H1 (cell line): ENCODE data around the gene UQCC5. TPM values are rescaled to one million over a fixed set of nuclear protein-coding genes. Genes with fewer than 3 reads are reported as not detected.

Experiments used
- CTCF ChIA-PET: fragments of 300-600 bp; sonication (Branson Sonifier 250); formaldehyde crosslinking; loops from one replicate; lab custom pipeline; 2021; ENCODE audit not compliant: partially characterized antibody; lab: Charles Lee
- POLR2A ChIA-PET: fragments of 300-600 bp; sonication (Branson Sonifier 250); formaldehyde crosslinking; loops from one replicate; lab custom pipeline; 2021; ENCODE audit warnings: inconsistent platforms; ENCODE audit not compliant: partially characterized antibody; lab: Charles Lee
- DNase-seq, 2 experiments: peaks; one replicate each; pipeline versions ENCODE4 v3.0.0 to v3.0.0-alpha.2; 2010 to 2022; ENCODE audit warnings: low spot score in 2 of 2, low read depth in 1 of 2, mixed read lengths in 1 of 2
- FAIRE-seq: peaks from 2 replicates; lab custom pipeline; 2011; peaks lifted over from hg19 to GRCh38; lab: Jason Lieb, UNC
- H2AFZ ChIP-seq: 2 replicates; pipeline ENCODE4 v1.8.1; 2012; ENCODE audit warnings: low read length, inconsistent platforms
- H2AK5ac ChIP-seq: 2 replicates; pipeline ENCODE4 v1.6.1; 2013; ENCODE audit warnings: low read depth, low read length
- H2BK120ac ChIP-seq: replicated peaks from 2 replicates; pipeline ENCODE3; 2013; ENCODE audit warnings: low read depth, low read length, inconsistent platforms
- H2BK12ac ChIP-seq: 2 replicates; pipeline ENCODE4 v1.6.1; 2013; ENCODE audit warnings: low read depth, low read length
- H2BK15ac ChIP-seq: 2 replicates; pipeline ENCODE4 v1.6.1; 2013; ENCODE audit warnings: low read length
- H2BK20ac ChIP-seq: 2 replicates; pipeline ENCODE4 v1.6.1; 2013; ENCODE audit warnings: low read length
- H2BK5ac ChIP-seq: 2 replicates; pipeline ENCODE4 v1.6.1; 2013; ENCODE audit warnings: low read depth, low read length
- H3K14ac ChIP-seq: 2 replicates; pipeline ENCODE4 v1.6.1; 2013; ENCODE audit warnings: inconsistent platforms; ENCODE audit not compliant: insufficient read length
- H3K18ac ChIP-seq: 2 replicates; pipeline ENCODE4 v1.6.1; 2013; ENCODE audit warnings: low read length; ENCODE audit errors: extremely low read depth
- H3K23ac ChIP-seq: 2 replicates; pipeline ENCODE4 v1.6.1; 2013; ENCODE audit warnings: inconsistent platforms; ENCODE audit not compliant: insufficient read length
- H3K23me2 ChIP-seq: 2 replicates; pipeline ENCODE4 v1.6.1; 2013; ENCODE audit warnings: low read depth, low read length
- H3K27ac ChIP-seq: 2 replicates; pipeline ENCODE4 v1.6.1; 2011; ENCODE audit warnings: low read depth, low read length, inconsistent platforms
- H3K27me3 ChIP-seq, 4 experiments: replicated peaks in 1 of 4; 1 replicate in 1 of 4; 2 replicates in 3 of 4; pipeline versions ENCODE4 v1.6.1 to v1.8.1; 2011 to 2013; ENCODE audit warnings: low read length in 3 of 4, mild to moderate bottlenecking in 3 of 4, inconsistent platforms in 2 of 4, mixed read lengths in 2 of 4, moderate library complexity in 1 of 4; ENCODE audit not compliant: control insufficient read depth in 3 of 4, insufficient read depth in 3 of 4; ENCODE audit errors: extremely low read depth in 1 of 4
- H3K36me3 ChIP-seq, 4 experiments: 2 replicates each; pipeline versions ENCODE4 v1.6.1 to v1.8.1; 2011 to 2013; ENCODE audit warnings: mild to moderate bottlenecking in 4 of 4, low read length in 3 of 4, moderate library complexity in 2 of 4, control low read depth in 1 of 4, inconsistent platforms in 1 of 4; ENCODE audit not compliant: insufficient read depth in 4 of 4, control insufficient read depth in 2 of 4
- H3K4ac ChIP-seq: replicated peaks from 2 replicates; pipeline ENCODE3; 2013; ENCODE audit warnings: low read length, low read depth, mixed read lengths, inconsistent platforms; ENCODE audit not compliant: insufficient read length
- H3K4me1 ChIP-seq, 4 experiments: replicated peaks in 1 of 4; 1 replicate in 1 of 4; 2 replicates in 3 of 4; pipeline versions ENCODE4 v1.6.1 to v1.8.1; 2011 to 2013; ENCODE audit warnings: low read length in 3 of 4, inconsistent platforms in 2 of 4, mixed read lengths in 1 of 4; ENCODE audit not compliant: insufficient read depth in 4 of 4, control insufficient read depth in 3 of 4
- H3K4me2 ChIP-seq, 2 experiments: 2 replicates each; pipeline versions ENCODE4 v1.6.1 to v1.8.1; 2011 to 2013; ENCODE audit warnings: low read depth in 2 of 2, low read length in 2 of 2, control low read depth in 1 of 2, inconsistent platforms in 1 of 2, mild to moderate bottlenecking in 1 of 2; ENCODE audit not compliant: insufficient read depth in 1 of 2
- H3K4me3 ChIP-seq, 4 experiments: fragments of 200-600, 300-600 bp in 1 of 4; sonication (generic), shearing (Covaris generic), sonication (Bioruptor Twin) in 1 of 4; 2 replicates each; pipeline versions ENCODE4 v1.5.1 to v1.8.1; 2011 to 2016; ENCODE audit warnings: low read length in 4 of 4, low read depth in 3 of 4, control low read depth in 2 of 4, inconsistent platforms in 2 of 4, mild to moderate bottlenecking in 2 of 4, mixed read lengths in 1 of 4, moderate library complexity in 1 of 4; ENCODE audit not compliant: insufficient read depth in 2 of 4; ENCODE audit errors: extremely low read depth in 1 of 4
- H3K56ac ChIP-seq: replicated peaks from 2 replicates; pipeline ENCODE3; 2013; ENCODE audit warnings: low read depth, mild to moderate bottlenecking, mixed read lengths, low read length, inconsistent platforms; ENCODE audit not compliant: insufficient read length
- H3K79me1 ChIP-seq: 2 replicates; pipeline ENCODE4 v1.6.1; 2013; ENCODE audit warnings: low read depth, low read length, control low read depth
- H3K79me2 ChIP-seq, 2 experiments: 2 replicates each; pipeline versions ENCODE4 v1.6.1 to v1.8.1; 2012 to 2013; ENCODE audit warnings: low read length in 2 of 2, mild to moderate bottlenecking in 2 of 2, inconsistent platforms in 1 of 2; ENCODE audit not compliant: insufficient read depth in 2 of 2, control insufficient read depth in 1 of 2
- H3K9ac ChIP-seq, 4 experiments: replicated peaks in 1 of 4; 1 replicate in 1 of 4; 2 replicates in 3 of 4; pipeline versions ENCODE4 v1.6.1 to v1.8.1; 2011 to 2013; ENCODE audit warnings: low read depth in 3 of 4, low read length in 3 of 4, control low read depth in 2 of 4, mild to moderate bottlenecking in 2 of 4, moderate library complexity in 2 of 4, inconsistent platforms in 1 of 4; ENCODE audit errors: extremely low read depth in 1 of 4
- H3K9me3 ChIP-seq, 2 experiments: 2 replicates each; pipeline versions ENCODE4 v1.6.1 to v1.8.1; 2012 to 2013; ENCODE audit warnings: mild to moderate bottlenecking in 2 of 2, moderate library complexity in 2 of 2, control low read depth in 1 of 2, inconsistent platforms in 1 of 2, low read depth in 1 of 2, low read length in 1 of 2, mixed read lengths in 1 of 2; ENCODE audit not compliant: insufficient read depth in 2 of 2
- H4K20me1 ChIP-seq, 2 experiments: replicated peaks in 1 of 2; 2 replicates each; pipeline versions ENCODE3 to v1.8.1; 2011 to 2013; ENCODE audit warnings: inconsistent platforms in 2 of 2, low read length in 2 of 2, mild to moderate bottlenecking in 1 of 2; ENCODE audit not compliant: insufficient read depth in 2 of 2, control insufficient read depth in 1 of 2
- H4K5ac ChIP-seq: 2 replicates; pipeline ENCODE4 v1.6.1; 2013; ENCODE audit warnings: low read length, low read depth, mixed read lengths, inconsistent platforms; ENCODE audit not compliant: insufficient read length
- H4K8ac ChIP-seq: 2 replicates; pipeline ENCODE4 v1.8.0; 2013; ENCODE audit warnings: mild to moderate bottlenecking, moderate library complexity, low read length, inconsistent platforms; ENCODE audit not compliant: insufficient read depth; ENCODE audit errors: extremely low read depth
- H4K91ac ChIP-seq: replicated peaks from 2 replicates; pipeline ENCODE3; 2013; ENCODE audit warnings: low read length, mixed read lengths, inconsistent platforms; ENCODE audit not compliant: insufficient read length
- ASH2L ChIP-seq: fragments of 200-600, 300-600 bp; sonication (generic); IDR thresholded peaks from one replicate; pipeline ENCODE4 v1.7.1; 2017; ENCODE audit warnings: low read length
- CBX8 ChIP-seq: fragments of 300-800, 300-1000 bp; sonication (generic); IDR thresholded peaks from 2 replicates; pipeline ENCODE4 v1.7.1; 2016; ENCODE audit warnings: low read depth, low read length, borderline replicate concordance
- RNF2 ChIP-seq: fragments of 200-900, 300-1000 bp; sonication (generic); IDR thresholded peaks from 2 replicates; pipeline ENCODE4 v1.7.1; 2016; ENCODE audit warnings: borderline replicate concordance, low read depth, mild to moderate bottlenecking, antibody characterized with exemption, low read length; ENCODE audit not compliant: poor library complexity, severe bottlenecking; ENCODE audit errors: missing control alignments
- WGBS, 2 experiments: shearing (Covaris generic) in 1 of 2; methylation state at CpG; one replicate each; pipeline versions ENCODE4 v1.1.6 to v1.1.7; 2013 to 2015; ENCODE audit warnings: low lambda C conversion rate in 2 of 2, mixed read lengths in 2 of 2, inconsistent platforms in 1 of 2, low coverage in 1 of 2, missing lambda C conversion rate in 1 of 2; ENCODE audit not compliant: insufficient replicate concordance in 2 of 2, insufficient coverage in 1 of 2, insufficient read length in 1 of 2; ENCODE audit errors: extremely low coverage in 1 of 2, missing lambda C conversion rate in 1 of 2; 5-methylcytosine and 5-hydroxymethylcytosine counted together
- polyA plus RNA-seq, 7 experiments: library from polyadenylated mRNA; depleted of rRNA in 3 of 7; stranded (reverse) in 5 of 7; unstranded in 2 of 7; fragments of >200 nt in 5 of 7; fragments of 200-250 nt in 2 of 7; gene quantifications; 1 replicate in 5 of 7; 2 replicates in 1 of 7; 4 replicates in 1 of 7; pipeline versions ENCODE4 v1.2.1 to v1.2.3, GENCODE V29; 2011 to 2013; ENCODE audit warnings: missing spikeins in 2 of 7, mixed read lengths in 2 of 7
- total RNA-seq: library from RNA; stranded (reverse); fragmentation: NEBNext Ultra II Directional; extraction: Animal tissue kit (Norgen Biotek cat#: 25700); gene quantifications from 2 replicates; pipeline ENCODE4 v1.2.1, GENCODE V29; 2021

The UQCC5 gene
- total and polyA plus RNA-seq, 2 of the 8 experiments (the other 6 are each of a cell fraction or from before 2014, with no cell fraction given): 35.0 to 37.7 TPM

DNA sequence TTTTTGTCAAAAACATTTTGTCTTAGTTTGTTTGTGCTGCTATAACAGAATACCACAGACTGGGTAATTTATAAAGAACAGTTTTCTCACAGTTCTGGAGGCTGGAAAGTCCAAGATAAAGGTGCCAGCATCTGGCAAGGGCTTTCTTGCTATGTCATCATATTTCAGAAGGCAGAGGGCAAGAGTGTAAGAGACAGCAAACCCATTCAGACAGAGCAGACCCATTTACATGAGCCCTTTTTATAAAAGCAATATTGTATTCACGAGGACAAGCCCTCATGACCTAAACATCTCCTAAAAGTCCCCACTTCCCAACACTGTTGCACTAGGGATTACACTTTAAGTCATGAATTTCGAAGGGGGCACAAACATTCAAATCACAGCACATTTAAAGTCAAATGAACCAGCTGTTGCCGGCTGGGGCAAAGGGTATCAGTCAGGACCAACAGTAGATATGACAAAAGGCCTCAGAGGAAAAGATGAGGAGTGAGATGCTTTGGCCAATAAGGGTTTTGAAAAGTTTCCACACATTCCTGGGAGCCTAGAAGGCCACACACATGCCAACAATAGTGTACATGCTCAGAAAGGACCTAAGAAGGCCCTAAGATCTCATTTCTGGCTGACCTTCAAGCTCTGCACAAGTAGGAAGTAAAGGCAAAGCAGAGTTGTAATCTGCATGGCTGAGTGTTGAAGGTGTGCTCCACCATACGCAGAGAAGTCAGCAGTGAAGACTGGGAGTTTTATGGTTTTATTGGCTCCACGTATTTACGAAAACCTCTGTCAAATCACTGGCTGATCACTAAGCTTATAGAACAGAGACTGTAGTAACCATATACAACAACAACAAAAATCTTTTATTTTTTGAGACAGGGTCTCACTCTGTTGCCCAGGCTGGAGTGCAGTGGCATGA lies 37.9 kb downstream of the UQCC5 start:
- WGBS, 2 experiments: 94% methylated on average over 6 of the region's 6 CpGs; no CpG with 5 or more reads in 1 of the 2 experiments
- TF ChIP-seq ASH2L: no peak
- TF ChIP-seq RNF2: no peak
- TF ChIP-seq CBX8: no peak

More for the DNA sequence above, 37.9 kb downstream of the UQCC5 start:
- H3K4me1 ChIP-seq: no peaks in the 10 kb centered on the region
- POLR2A ChIA-PET: interaction anchor here (0.6 to 1.4 kb wide), 2 partner anchors 16 to 21 kb away, joined by 3 to 4 read pairs; no protein-coding TSS in a partner anchor
- H3K36me3 ChIP-seq: peaks cover 0 to 27% (median 8%) of the 10 kb centered on the region in 4 experiments; a peak in 6 of 8 replicates
- no peak overlapping the region for H3K27ac ChIP-seq
- no peak overlapping the region for H3K14ac ChIP-seq
- no peak overlapping the region for H4K91ac ChIP-seq
- H2AK5ac ChIP-seq: no peak overlapping the region
- FAIRE-seq (no peak), DNase-seq (no peak)
- CTCF ChIA-PET: interaction anchor here (0.6 kb wide), 1 partner anchor 294 kb away, joined by 3 read pairs; no protein-coding TSS in a partner anchor
- no peaks in the 10 kb centered on the region for H3K79me2 ChIP-seq
- H3K4ac ChIP-seq: no peak overlapping the region
- no peaks in the 10 kb centered on the region for H4K20me1 ChIP-seq
- no peak overlapping the region for H2BK5ac ChIP-seq
- no peak overlapping the region for H2AFZ ChIP-seq
- H3K4me3 ChIP-seq: no peak overlapping the region
- no peak overlapping the region for H3K56ac ChIP-seq
- H3K23ac ChIP-seq: no peak overlapping the region
- no peak overlapping the region for H2BK12ac ChIP-seq
- H4K8ac ChIP-seq: no peak overlapping the region
- H3K18ac ChIP-seq: no peak overlapping the region
- no peaks in the 10 kb centered on the region for H3K79me1 ChIP-seq
- H3K9ac ChIP-seq: no peak overlapping the region
- no peaks in the 10 kb centered on the region for H3K9me3 ChIP-seq
- H2BK120ac ChIP-seq: no peak overlapping the region
- H2BK15ac ChIP-seq: no peak overlapping the region
- H2BK20ac ChIP-seq: no peak overlapping the region
- H3K27me3 ChIP-seq: no peaks in the 10 kb centered on the region
- no peak overlapping the region for H3K4me2 ChIP-seq
- no peaks in the 10 kb centered on the region for H3K23me2 ChIP-seq
- H4K5ac ChIP-seq: no peak overlapping the region
